MM.1S (cell line): Measurements from ENCODE around the gene TSPAN4.

ENCODE experiments used
- DNase-seq: peaks from one replicate; pipeline ENCODE4 v3.0.0-alpha.2; 2015
- H2AFZ ChIP-seq: fragments of 300-600 bp; sonication (generic); 2 replicates; pipeline ENCODE4 v1.6.0; 2016; ENCODE audit warnings: antibody characterized with exemption, low read length
- H3F3A ChIP-seq: fragments of 300-600 bp; sonication (generic); 2 replicates; pipeline ENCODE4 v1.6.1; 2016; ENCODE audit warnings: mild to moderate bottlenecking, antibody characterized with exemption, low read length, moderate library complexity, mixed read lengths; ENCODE audit not compliant: insufficient read depth
- H3K27ac ChIP-seq: fragments of 300-600 bp; sonication (generic); 2 replicates; pipeline ENCODE4 v1.5.1; 2016; ENCODE audit warnings: mild to moderate bottlenecking, low read length
- H3K27me3 ChIP-seq: fragments of 300-600 bp; sonication (generic); replicated peaks from 2 replicates; pipeline ENCODE4 v1.6.0; 2016; ENCODE audit warnings: low read length; ENCODE audit not compliant: insufficient read depth
- H3K36me3 ChIP-seq: fragments of 300-600 bp; sonication (generic); replicated peaks from 2 replicates; pipeline ENCODE4 v1.6.1; 2016; ENCODE audit warnings: mild to moderate bottlenecking, low read length, mixed read lengths; ENCODE audit not compliant: insufficient read depth
- H3K4me1 ChIP-seq: fragments of 300-600 bp; sonication (generic); 2 replicates; pipeline ENCODE4 v1.6.1; 2016; ENCODE audit warnings: low read length, mixed read lengths
- H3K4me2 ChIP-seq: fragments of 300-600 bp; sonication (generic); 2 replicates; pipeline ENCODE4 v1.6.0; 2016; ENCODE audit warnings: low read depth, low read length
- H3K4me3 ChIP-seq: fragments of 300-600 bp; sonication (generic); 2 replicates; pipeline ENCODE4 v1.5.1; 2016; ENCODE audit warnings: low read length, mixed read lengths
- H3K79me2 ChIP-seq: fragments of 300-600 bp; sonication (generic); 2 replicates; pipeline ENCODE4 v1.6.1; 2016; ENCODE audit warnings: mixed run types, low read length, mixed read lengths
- H3K9ac ChIP-seq: fragments of 300-600 bp; sonication (generic); 2 replicates; pipeline ENCODE4 v1.6.1; 2016; ENCODE audit warnings: low read length, mixed read lengths
- H3K9me2 ChIP-seq: fragments of 300-600 bp; sonication (generic); replicated peaks from 2 replicates; pipeline ENCODE4 v1.6.1; 2016; ENCODE audit warnings: mild to moderate bottlenecking, low read length, mixed read lengths; ENCODE audit not compliant: insufficient read depth
- H3K9me3 ChIP-seq: fragments of 300-600 bp; sonication (generic); replicated peaks from 2 replicates; pipeline ENCODE4 v1.6.1; 2016; ENCODE audit warnings: mild to moderate bottlenecking, low read length, mixed read lengths; ENCODE audit not compliant: insufficient read depth
- H4K20me1 ChIP-seq: fragments of 300-600 bp; sonication (generic); 2 replicates; pipeline ENCODE4 v1.6.1; 2016; ENCODE audit warnings: mild to moderate bottlenecking, low read length, moderate library complexity, mixed read lengths; ENCODE audit not compliant: insufficient read depth
- EZH2 ChIP-seq: fragments of 300-600 bp; sonication (generic); optimal IDR thresholded peaks from 2 replicates; pipeline ENCODE3; 2017; ENCODE audit warnings: low read depth, mild to moderate bottlenecking, antibody characterized with exemption, low read length, mixed read lengths
- EZH2phosphoT487 ChIP-seq: fragments of 300-600 bp; sonication (generic); IDR thresholded peaks from 2 replicates; pipeline ENCODE4 v1.6.1; 2018; ENCODE audit warnings: antibody characterized with exemption, low read length
- TF ChIP-seq, protein P1 (sequence below): fragments of 300-600 bp; sonication (generic); IDR thresholded peaks from 2 replicates; pipeline ENCODE4 v1.5.1; 2016; ENCODE audit warnings: antibody characterized with exemption, low read length, mixed read lengths

TSPAN4 gene

DNA sequence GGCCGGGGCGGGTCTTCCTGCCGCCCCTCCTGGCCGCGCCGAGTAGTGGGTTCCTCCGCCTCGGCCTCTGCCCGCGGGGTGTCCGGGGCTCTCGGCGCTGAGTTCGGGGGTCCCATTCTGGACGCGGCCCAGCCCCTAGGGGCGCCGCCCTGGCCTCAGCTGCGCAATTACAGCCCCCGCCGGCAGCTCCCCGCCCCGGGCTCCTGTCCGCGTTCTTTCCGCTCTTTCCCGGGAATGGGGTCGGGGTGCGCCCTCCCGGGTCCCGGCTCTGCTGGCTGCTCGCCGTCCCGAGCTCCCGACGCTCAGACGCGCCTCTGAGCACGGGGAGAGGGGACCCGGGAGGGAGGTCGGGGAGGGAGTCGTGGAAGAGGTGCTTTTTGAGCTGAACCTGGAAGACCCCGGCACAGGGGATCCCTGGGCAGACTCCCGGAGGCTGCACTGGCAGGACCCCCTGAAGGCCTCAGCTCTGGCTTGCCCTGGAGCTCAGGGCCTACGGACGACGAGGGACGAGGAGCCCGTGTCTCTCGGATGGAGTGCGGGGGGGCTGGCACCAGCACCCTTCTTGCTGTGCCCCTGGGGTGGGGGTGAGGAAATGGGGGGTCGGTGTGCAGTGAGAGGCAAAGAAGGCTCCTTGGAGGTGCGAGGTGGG, 558 bp downstream of the TSPAN4 start:
- H3K4me1 ChIP-seq, result peaks cover 10% of the 10 kb centered on the region
- H3K79me2 ChIP-seq, result peaks cover 31% of the 10 kb centered on the region
- H3F3A ChIP-seq, result no peaks in the 10 kb centered on the region
- H3K36me3 ChIP-seq, result 0 out of 2 replicates have a peak, but pooled peaks cover 4% of the 10 kb centered on the region
- H3K9me2 ChIP-seq, result no peaks in the 10 kb centered on the region
- no peaks in the 10 kb centered on the region for H3K9me3 ChIP-seq
- no peak for DNase-seq
- peak overlapping the region; percentile 95; the same call in 1 of the 2 replicates for H3K9ac ChIP-seq
- TF ChIP-seq, protein P1, sequence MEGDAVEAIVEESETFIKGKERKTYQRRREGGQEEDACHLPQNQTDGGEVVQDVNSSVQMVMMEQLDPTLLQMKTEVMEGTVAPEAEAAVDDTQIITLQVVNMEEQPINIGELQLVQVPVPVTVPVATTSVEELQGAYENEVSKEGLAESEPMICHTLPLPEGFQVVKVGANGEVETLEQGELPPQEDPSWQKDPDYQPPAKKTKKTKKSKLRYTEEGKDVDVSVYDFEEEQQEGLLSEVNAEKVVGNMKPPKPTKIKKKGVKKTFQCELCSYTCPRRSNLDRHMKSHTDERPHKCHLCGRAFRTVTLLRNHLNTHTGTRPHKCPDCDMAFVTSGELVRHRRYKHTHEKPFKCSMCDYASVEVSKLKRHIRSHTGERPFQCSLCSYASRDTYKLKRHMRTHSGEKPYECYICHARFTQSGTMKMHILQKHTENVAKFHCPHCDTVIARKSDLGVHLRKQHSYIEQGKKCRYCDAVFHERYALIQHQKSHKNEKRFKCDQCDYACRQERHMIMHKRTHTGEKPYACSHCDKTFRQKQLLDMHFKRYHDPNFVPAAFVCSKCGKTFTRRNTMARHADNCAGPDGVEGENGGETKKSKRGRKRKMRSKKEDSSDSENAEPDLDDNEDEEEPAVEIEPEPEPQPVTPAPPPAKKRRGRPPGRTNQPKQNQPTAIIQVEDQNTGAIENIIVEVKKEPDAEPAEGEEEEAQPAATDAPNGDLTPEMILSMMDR, result 0 out of 2 replicates have a peak, but pooled peaks have one; percentile 5
- no peak for TF ChIP-seq EZH2phosphoT487
- no peak for TF ChIP-seq EZH2
- H2AFZ ChIP-seq, result peak overlapping the region; percentile 63
- peak overlapping the region; percentile 99 for H3K4me3 ChIP-seq
- H3K27me3 ChIP-seq, result peaks cover 40% of the 10 kb centered on the region
- peak overlapping the region; percentile 92; the same call in 1 of the 2 replicates for H3K4me2 ChIP-seq
- H4K20me1 ChIP-seq, result peaks cover 9% of the 10 kb centered on the region
- H3K27ac ChIP-seq, result no peak overlapping the region

GRCh38 chr11:843818-844692, 1.4 kb downstream of the TSPAN4 start:
- H4K20me1 ChIP-seq, result peaks cover 9% of the 10 kb centered on the region
- no peaks in the 10 kb centered on the region for H3F3A ChIP-seq
- H3K4me1 ChIP-seq, result peaks cover 14% of the 10 kb centered on the region
- H3K4me3 ChIP-seq, result no peak overlapping the region
- no peak overlapping the region for H3K27ac ChIP-seq
- TF ChIP-seq EZH2phosphoT487 (no peak), EZH2 (no peak)
- TF ChIP-seq, protein P1, result no peak
- DNase-seq, result no peak
- H3K36me3 ChIP-seq, result 0 out of 2 replicates have a peak, but pooled peaks cover 4% of the 10 kb centered on the region
- H2AFZ ChIP-seq, result no peak overlapping the region
- no peaks in the 10 kb centered on the region for H3K9me2 ChIP-seq
- H3K4me2 ChIP-seq, result no peak overlapping the region
- H3K9ac ChIP-seq, result no peak overlapping the region
- peaks cover 47% of the 10 kb centered on the region for H3K27me3 ChIP-seq
- no peaks in the 10 kb centered on the region for H3K9me3 ChIP-seq
- peaks cover 31% of the 10 kb centered on the region for H3K79me2 ChIP-seq

DNA sequence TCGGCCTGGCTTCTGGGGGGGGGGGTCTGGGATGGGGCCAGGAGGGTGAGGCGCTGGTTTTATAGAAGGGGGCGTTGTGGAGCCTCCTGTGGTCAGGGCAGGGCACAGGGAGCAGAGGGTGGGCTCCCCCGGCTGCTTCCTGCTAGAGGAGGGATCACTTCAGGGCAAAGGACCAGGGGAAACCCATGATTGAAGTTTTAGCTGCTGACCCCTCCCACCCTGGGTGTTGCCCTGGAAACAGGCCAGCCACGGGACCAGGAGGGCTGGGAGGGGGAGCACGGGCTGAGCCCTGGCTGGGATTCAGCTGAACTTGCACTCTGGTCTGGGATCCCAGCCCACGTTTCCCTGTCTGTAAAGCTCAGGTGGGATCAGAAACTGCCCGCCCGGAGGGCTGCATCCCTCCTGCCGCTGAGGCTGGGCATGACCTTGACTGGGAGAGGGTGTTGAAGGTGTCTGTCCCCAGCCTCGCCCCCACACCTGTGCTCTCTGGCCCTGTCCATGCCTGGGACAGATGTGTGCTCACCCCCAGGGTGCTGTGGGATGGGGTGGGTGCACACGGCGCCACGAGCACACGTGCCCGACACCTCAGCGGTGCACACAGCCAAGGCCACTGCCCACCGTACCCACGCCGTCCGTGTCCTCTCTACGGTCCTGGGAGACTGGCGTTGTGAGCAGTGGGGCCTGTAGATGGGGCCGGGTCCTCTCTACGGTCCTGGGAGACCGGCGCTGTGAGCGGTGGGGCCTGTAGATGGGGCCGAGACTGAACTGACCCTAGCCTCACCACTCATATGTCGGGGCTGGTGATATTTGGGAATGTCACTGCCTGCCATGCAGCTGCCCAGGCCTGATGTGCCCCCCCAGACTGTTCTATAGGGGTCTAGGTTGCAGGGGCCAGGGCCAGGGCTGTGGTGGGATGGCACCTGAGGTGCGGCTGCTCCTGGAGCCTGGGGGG, 2.3 kb downstream of the TSPAN4 start:
- Histone ChIP-seq H4K20me1 (peaks cover 9% of the 10 kb centered on the region), H3K4me2 (no peak overlapping the region), H3K36me3 (0 out of 2 replicates have a peak, but pooled peaks cover 3% of the 10 kb centered on the region), H2AFZ (no peak overlapping the region), H3K4me3 (no peak overlapping the region), H3K9me3 (no peaks in the 10 kb centered on the region), H3K4me1 (peaks cover 14% of the 10 kb centered on the region), H3K27me3 (peaks cover 50% of the 10 kb centered on the region), H3K9ac (no peak overlapping the region), H3K27ac (no peak overlapping the region), H3K9me2 (no peaks in the 10 kb centered on the region), H3F3A (no peaks in the 10 kb centered on the region), H3K79me2 (peaks cover 23% of the 10 kb centered on the region)
- TF ChIP-seq EZH2 (no peak), EZH2phosphoT487 (no peak)
- TF ChIP-seq, protein P1, result no peak
- no peak for DNase-seq
